ENCODE measurements around the gene TMIE.
A peak's percentile ranks its signal among the peaks of the same experiment; 100 is the strongest.
"Not testable (repeated sequence)": the region's sequence is repeated elsewhere in the genome, so short reads cannot be mapped to it uniquely, and the experiment has no call there.

TMIE gene

GRCh38 chr3:46742992-46743585 lies 41.9 kb downstream of the TMIE start:
- POLR2A ChIA-PET, result no interaction called here
- Histone ChIP-seq H3K27ac (ENCODE audit: insufficient read depth in 1 of 2, low read depth in 1 of 2, low read length in 2 of 2, poor library complexity in 1 of 2, severe bottlenecking in 2 of 2) (no peak overlapping the region), H3K36me3 (ENCODE audit: control insufficient read depth in 4 of 4, insufficient read depth in 4 of 4, low read length in 3 of 4) (no peaks in the 10 kb centered on the region), H3K9me3 (ENCODE audit: control extremely low read depth in 1 of 5, control insufficient read depth in 4 of 5, insufficient read depth in 2 of 5, low read depth in 1 of 5, low read length in 4 of 5) (peaks cover 0 to 3% (median 0%) of the 10 kb centered on the region in 5 experiments), H3K27me3 (replicated peaks in 2 of 5; ENCODE audit: control insufficient read depth in 4 of 5, insufficient read depth in 5 of 5, low read length in 4 of 5) (no peaks in the 10 kb centered on the region), H3K4me3 (ENCODE audit: control insufficient read depth in 1 of 7, extremely low read depth in 1 of 7, insufficient read depth in 4 of 7, low read depth in 2 of 7, low read length in 6 of 7) (no peak overlapping the region), H3K4me1 (ENCODE audit: control extremely low read depth in 1 of 4, control insufficient read depth in 4 of 4, insufficient read depth in 4 of 4, low read length in 3 of 4) (no peaks in the 10 kb centered on the region)
- WGBS (ENCODE audit: insufficient coverage), result 62% methylated on average over 10 of the region's 12 CpGs
- DNase-seq, result no peak
- CTCF ChIA-PET, result no interaction called here

- H3K9me3 ChIP-seq (ENCODE audit: control extremely low read depth in 1 of 5, control insufficient read depth in 4 of 5, insufficient read depth in 2 of 5, low read depth in 1 of 5, low read length in 4 of 5), result no peaks in the 10 kb centered on the region
- CTCF ChIA-PET, result interaction anchor here (0.8 kb wide), 1 partner anchor 44 kb away, joined by 3 read pairs; no protein-coding TSS in a partner anchor
- POLR2A ChIA-PET, result no interaction called here
- H3K4me1 ChIP-seq (ENCODE audit: control extremely low read depth in 1 of 4, control insufficient read depth in 4 of 4, insufficient read depth in 4 of 4, low read length in 3 of 4), result no peaks in the 10 kb centered on the region
- H3K36me3 ChIP-seq (ENCODE audit: control insufficient read depth in 4 of 4, insufficient read depth in 4 of 4, low read length in 3 of 4), result no peaks in the 10 kb centered on the region
- H3K27ac ChIP-seq (ENCODE audit: insufficient read depth in 1 of 2, low read depth in 1 of 2, low read length in 2 of 2, poor library complexity in 1 of 2, severe bottlenecking in 2 of 2), result no peak overlapping the region
- no peak for DNase-seq
- H3K4me3 ChIP-seq (ENCODE audit: control insufficient read depth in 1 of 7, extremely low read depth in 1 of 7, insufficient read depth in 4 of 7, low read depth in 2 of 7, low read length in 6 of 7), result no peak overlapping the region
- no peaks in the 10 kb centered on the region for H3K27me3 ChIP-seq (replicated peaks in 2 of 5; ENCODE audit: control insufficient read depth in 4 of 5, insufficient read depth in 5 of 5, low read length in 4 of 5)
These were observed 45.5 kb downstream of the TMIE start for GRCh38 chr3:46746711-46747110.

- H3K4me1 ChIP-seq (ENCODE audit: control extremely low read depth in 1 of 4, control insufficient read depth in 4 of 4, insufficient read depth in 4 of 4, low read length in 3 of 4), result no peaks in the 10 kb centered on the region
- no peak overlapping the region for H3K27ac ChIP-seq (ENCODE audit: insufficient read depth in 1 of 2, low read depth in 1 of 2, low read length in 2 of 2, poor library complexity in 1 of 2, severe bottlenecking in 2 of 2)
- DNase-seq, result no peak
- ChIA-PET POLR2A (no interaction called here), CTCF (interaction anchor here (1.2 kb wide), 1 partner anchor 43 kb away, joined by 3 read pairs; no protein-coding TSS in a partner anchor)
- H3K4me3 ChIP-seq (ENCODE audit: control insufficient read depth in 1 of 7, extremely low read depth in 1 of 7, insufficient read depth in 4 of 7, low read depth in 2 of 7, low read length in 6 of 7), result no peak overlapping the region
- no peaks in the 10 kb centered on the region for H3K36me3 ChIP-seq (ENCODE audit: control insufficient read depth in 4 of 4, insufficient read depth in 4 of 4, low read length in 3 of 4)
- H3K9me3 ChIP-seq (ENCODE audit: control extremely low read depth in 1 of 5, control insufficient read depth in 4 of 5, insufficient read depth in 2 of 5, low read depth in 1 of 5, low read length in 4 of 5), result no peaks in the 10 kb centered on the region
- no peaks in the 10 kb centered on the region for H3K27me3 ChIP-seq (replicated peaks in 2 of 5; ENCODE audit: control insufficient read depth in 4 of 5, insufficient read depth in 5 of 5, low read length in 4 of 5)
- 93% methylated on average over 2 of the region's 2 CpGs for WGBS (ENCODE audit: insufficient coverage)
These were observed 47.0 kb downstream of the TMIE start for GRCh38 chr3:46748170-46748569.

- WGBS (ENCODE audit: insufficient coverage), result 68% methylated on average over 4 of the region's 4 CpGs
- no peak overlapping the region for H3K4me3 ChIP-seq (ENCODE audit: control insufficient read depth in 1 of 7, extremely low read depth in 1 of 7, insufficient read depth in 4 of 7, low read depth in 2 of 7, low read length in 6 of 7)
- H3K27ac ChIP-seq (ENCODE audit: insufficient read depth in 1 of 2, low read depth in 1 of 2, low read length in 2 of 2, poor library complexity in 1 of 2, severe bottlenecking in 2 of 2), result no peak overlapping the region
- peak in 2 of 3 donors; percentile 14 to 22 for DNase-seq
- no peaks in the 10 kb centered on the region for H3K4me1 ChIP-seq (ENCODE audit: control extremely low read depth in 1 of 4, control insufficient read depth in 4 of 4, insufficient read depth in 4 of 4, low read length in 3 of 4)
- H3K9me3 ChIP-seq (ENCODE audit: control extremely low read depth in 1 of 5, control insufficient read depth in 4 of 5, insufficient read depth in 2 of 5, low read depth in 1 of 5, low read length in 4 of 5), result no peaks in the 10 kb centered on the region
- ChIA-PET CTCF (interaction anchor here (1.2 kb wide), 1 partner anchor 44 kb away, joined by 3 read pairs; no protein-coding TSS in a partner anchor), POLR2A (no interaction called here)
- H3K27me3 ChIP-seq (replicated peaks in 2 of 5; ENCODE audit: control insufficient read depth in 4 of 5, insufficient read depth in 5 of 5, low read length in 4 of 5), result no peaks in the 10 kb centered on the region
- no peaks in the 10 kb centered on the region for H3K36me3 ChIP-seq (ENCODE audit: control insufficient read depth in 4 of 4, insufficient read depth in 4 of 4, low read length in 3 of 4)
These were observed 47.9 kb downstream of the TMIE start for GRCh38 chr3:46749129-46749528.

- 98% methylated on average over 24 of the region's 41 CpGs for WGBS (ENCODE audit: insufficient coverage)
- POLR2A ChIA-PET, result no interaction called here
- H3K9me3 ChIP-seq (ENCODE audit: control extremely low read depth in 1 of 5, control insufficient read depth in 4 of 5, insufficient read depth in 2 of 5, low read depth in 1 of 5, low read length in 4 of 5), result no peaks in the 10 kb centered on the region
- H3K4me1 ChIP-seq (ENCODE audit: control extremely low read depth in 1 of 4, control insufficient read depth in 4 of 4, insufficient read depth in 4 of 4, low read length in 3 of 4), result no peaks in the 10 kb centered on the region
- H3K27ac ChIP-seq (ENCODE audit: insufficient read depth in 1 of 2, low read depth in 1 of 2, low read length in 2 of 2, poor library complexity in 1 of 2, severe bottlenecking in 2 of 2), result no peak overlapping the region
- H3K36me3 ChIP-seq (ENCODE audit: control insufficient read depth in 4 of 4, insufficient read depth in 4 of 4, low read length in 3 of 4), result no peaks in the 10 kb centered on the region
- CTCF ChIA-PET, result no interaction called here
- no peak overlapping the region for H3K4me3 ChIP-seq (ENCODE audit: control insufficient read depth in 1 of 7, extremely low read depth in 1 of 7, insufficient read depth in 4 of 7, low read depth in 2 of 7, low read length in 6 of 7)
- no peaks in the 10 kb centered on the region for H3K27me3 ChIP-seq (replicated peaks in 2 of 5; ENCODE audit: control insufficient read depth in 4 of 5, insufficient read depth in 5 of 5, low read length in 4 of 5)
- no peak for DNase-seq
These were observed 49.4 kb downstream of the TMIE start for GRCh38 chr3:46750555-46751038.

- H3K9me3 ChIP-seq (ENCODE audit: control extremely low read depth in 1 of 5, control insufficient read depth in 4 of 5, insufficient read depth in 2 of 5, low read depth in 1 of 5, low read length in 4 of 5); H3K36me3 ChIP-seq (ENCODE audit: control insufficient read depth in 4 of 4, insufficient read depth in 4 of 4, low read length in 3 of 4); H3K27ac ChIP-seq (ENCODE audit: insufficient read depth in 1 of 2, low read depth in 1 of 2, low read length in 2 of 2, poor library complexity in 1 of 2, severe bottlenecking in 2 of 2); POLR2A ChIA-PET; DNase-seq; H3K4me1 ChIP-seq (ENCODE audit: control extremely low read depth in 1 of 4, control insufficient read depth in 4 of 4, insufficient read depth in 4 of 4, low read length in 3 of 4); H3K27me3 ChIP-seq (replicated peaks in 2 of 5; ENCODE audit: control insufficient read depth in 4 of 5, insufficient read depth in 5 of 5, low read length in 4 of 5); CTCF ChIA-PET; H3K4me3 ChIP-seq (ENCODE audit: control insufficient read depth in 1 of 7, extremely low read depth in 1 of 7, insufficient read depth in 4 of 7, low read depth in 2 of 7, low read length in 6 of 7): not testable (repeated sequence)
- 93% methylated on average over 4 of the region's 6 CpGs for WGBS (ENCODE audit: insufficient coverage)
These were observed 51.9 kb downstream of the TMIE start for GRCh38 chr3:46753127-46753526.

GRCh38 chr3:46755646-46756045 lies 54.5 kb downstream of the TMIE start:
- Histone ChIP-seq H3K9me3 (ENCODE audit: control extremely low read depth in 1 of 5, control insufficient read depth in 4 of 5, insufficient read depth in 2 of 5, low read depth in 1 of 5, low read length in 4 of 5) (no peaks in the 10 kb centered on the region), H3K4me3 (ENCODE audit: control insufficient read depth in 1 of 7, extremely low read depth in 1 of 7, insufficient read depth in 4 of 7, low read depth in 2 of 7, low read length in 6 of 7) (no peak overlapping the region), H3K27ac (ENCODE audit: insufficient read depth in 1 of 2, low read depth in 1 of 2, low read length in 2 of 2, poor library complexity in 1 of 2, severe bottlenecking in 2 of 2) (no peak overlapping the region), H3K36me3 (ENCODE audit: control insufficient read depth in 4 of 4, insufficient read depth in 4 of 4, low read length in 3 of 4) (no peaks in the 10 kb centered on the region), H3K27me3 (replicated peaks in 2 of 5; ENCODE audit: control insufficient read depth in 4 of 5, insufficient read depth in 5 of 5, low read length in 4 of 5) (peaks cover 0 to 3% (median 0%) of the 10 kb centered on the region in 5 experiments), H3K4me1 (ENCODE audit: control extremely low read depth in 1 of 4, control insufficient read depth in 4 of 4, insufficient read depth in 4 of 4, low read length in 3 of 4) (no peaks in the 10 kb centered on the region)
- DNase-seq, result no peak
- CTCF ChIA-PET, result no interaction called here
- POLR2A ChIA-PET, result no interaction called here
- 100% methylated on average over 3 of the region's 6 CpGs for WGBS (ENCODE audit: insufficient coverage)
